Stomach smooth muscle (tissue), 2 donors: Measurements from ENCODE around the gene TAF1A.
"Not testable (repeated sequence)": the region's sequence is repeated elsewhere in the genome, so short reads cannot be mapped to it uniquely, and the experiment has no call there.

ENCODE experiments used
- H3K27ac ChIP-seq: one replicate; pipeline ENCODE4 v1.7.0; 2013; ENCODE audit warnings: mild to moderate bottlenecking, low read length, inconsistent platforms
- H3K27me3 ChIP-seq, 2 donors: one replicate each; pipeline ENCODE4 v1.7.0; 2013; ENCODE audit warnings: low read length in 2 of 2; ENCODE audit not compliant: insufficient read depth in 2 of 2, control insufficient read depth in 1 of 2
- H3K36me3 ChIP-seq, 2 donors: one replicate each; pipeline ENCODE4 v1.7.0; 2013; ENCODE audit warnings: low read length in 2 of 2; ENCODE audit not compliant: control insufficient read depth in 2 of 2, insufficient read depth in 2 of 2
- H3K4me1 ChIP-seq: one replicate; pipeline ENCODE4 v1.7.0; 2013; ENCODE audit warnings: low read length; ENCODE audit not compliant: control insufficient read depth, insufficient read depth
- H3K4me3 ChIP-seq, 2 donors: one replicate each; pipeline ENCODE4 v1.7.0; 2013; ENCODE audit warnings: low read length in 2 of 2
- H3K9ac ChIP-seq, 2 donors: one replicate each; pipeline ENCODE4 v1.7.0; 2013; ENCODE audit warnings: low read length in 2 of 2, mild to moderate bottlenecking in 1 of 2
- H3K9me3 ChIP-seq, 2 donors: one replicate each; pipeline ENCODE4 v1.7.0; 2013; ENCODE audit warnings: low read length in 2 of 2; ENCODE audit not compliant: control insufficient read depth in 2 of 2
- donor health status: healthy.
- donor health status: Pancreatic carcinoma.

TAF1A gene

GRCh38 chr1:222618880-222619596 is 29.3 kb upstream of the TAF1A start:
- Histone ChIP-seq H3K4me3 (peak overlapping the region; percentile 84 to 85), H3K27ac (no peak overlapping the region)

GRCh38 chr1:222618001-222618879 is 28.5 kb upstream of the TAF1A start, which contains the start of gene MIA3:
Gene MIA3, plus strand, starts transcription at chr1:222618097. Its CDS starts 14 bp downstream, at chr1:222618111.
- H3K27me3 ChIP-seq, result no peaks in the 10 kb centered on the region
- H3K4me1 ChIP-seq, result peaks cover 3% of the 10 kb centered on the region
- H3K9me3 ChIP-seq, result no peaks in the 10 kb centered on the region
- H3K27ac ChIP-seq, result peak within 1 kb of the TSS; percentile 59
- H3K4me3 ChIP-seq, result peak within 1 kb of the TSS; percentile 84 to 85
- peak within 1 kb of the TSS; percentile 66 to 74 for H3K9ac ChIP-seq
- H3K36me3 ChIP-seq, result peaks cover 3 to 6% of the 10 kb centered on the region in 2 donors

More at GRCh38 chr1:222618880-222619596, 29.3 kb upstream of the TAF1A start:
- no peaks in the 10 kb centered on the region for H3K27me3 ChIP-seq
- peaks cover 6% of the 10 kb centered on the region in 2 donors for H3K36me3 ChIP-seq
- peaks cover 3% of the 10 kb centered on the region for H3K4me1 ChIP-seq
- H3K9ac ChIP-seq, result peak overlapping the region; percentile 43 to 57
- H3K9me3 ChIP-seq, result no peaks in the 10 kb centered on the region

GRCh38 chr1:222617367-222617951 is 27.7 kb upstream of the TAF1A start:
- Histone ChIP-seq H3K4me1 (peaks cover 3% of the 10 kb centered on the region), H3K36me3 (peaks cover 0 to 3% of the 10 kb centered on the region in 2 donors), H3K27ac (peak overlapping the region; percentile 59), H3K9me3 (no peaks in the 10 kb centered on the region), H3K9ac (peak overlapping the region; percentile 60 to 74), H3K27me3 (no peaks in the 10 kb centered on the region), H3K4me3 (peak overlapping the region; percentile 76 to 79)

GRCh38 chr1:222616525-222616924 is 26.8 kb upstream of the TAF1A start:
- H3K36me3 ChIP-seq, result no peaks in the 10 kb centered on the region
- peaks cover 3% of the 10 kb centered on the region for H3K4me1 ChIP-seq
- H3K4me3 ChIP-seq, result no peak overlapping the region
- H3K9ac ChIP-seq, result no peak overlapping the region
- H3K27me3 ChIP-seq, result no peaks in the 10 kb centered on the region
- no peak overlapping the region for H3K27ac ChIP-seq
- no peaks in the 10 kb centered on the region for H3K9me3 ChIP-seq

GRCh38 chr1:222613627-222614026 is 23.9 kb upstream of the TAF1A start:
- Histone ChIP-seq H3K9ac (no peak overlapping the region), H3K36me3 (no peaks in the 10 kb centered on the region), H3K4me1 (peaks cover 3% of the 10 kb centered on the region), H3K9me3 (no peaks in the 10 kb centered on the region), H3K27ac (no peak overlapping the region), H3K4me3 (no peak overlapping the region), H3K27me3 (no peaks in the 10 kb centered on the region)

GRCh38 chr1:222610728-222611127 is 21.0 kb upstream of the TAF1A start:
- Histone ChIP-seq H3K27me3 (no peaks in the 10 kb centered on the region), H3K4me1 (no peaks in the 10 kb centered on the region), H3K9me3 (no peaks in the 10 kb centered on the region), H3K27ac (no peak overlapping the region), H3K9ac (no peak overlapping the region), H3K36me3 (no peaks in the 10 kb centered on the region), H3K4me3 (no peak overlapping the region)

- not testable (repeated sequence) for H3K27ac ChIP-seq, H3K9me3 ChIP-seq, H3K9ac ChIP-seq, H3K27me3 ChIP-seq, H3K4me1 ChIP-seq, H3K36me3 ChIP-seq, H3K4me3 ChIP-seq
These were observed 19.4 kb upstream of the TAF1A start for GRCh38 chr1:222609111-222609510.

GRCh38 chr1:222606757-222607156 is 17.0 kb upstream of the TAF1A start:
- no peaks in the 10 kb centered on the region for H3K27me3 ChIP-seq
- H3K27ac ChIP-seq, result no peak overlapping the region

GRCh38 chr1:222601257-222601656 is 11.5 kb upstream of the TAF1A start:
- Histone ChIP-seq H3K9ac (no peak overlapping the region), H3K27ac (no peak overlapping the region), H3K27me3 (no peaks in the 10 kb centered on the region), H3K4me1 (no peaks in the 10 kb centered on the region), H3K4me3 (no peak overlapping the region), H3K9me3 (no peaks in the 10 kb centered on the region), H3K36me3 (no peaks in the 10 kb centered on the region)

More at GRCh38 chr1:222606757-222607156, 17.0 kb upstream of the TAF1A start:
- H3K9ac ChIP-seq, result no peak overlapping the region
- H3K4me1 ChIP-seq, result no peaks in the 10 kb centered on the region
- no peak overlapping the region for H3K4me3 ChIP-seq
- H3K9me3 ChIP-seq, result no peaks in the 10 kb centered on the region
- no peaks in the 10 kb centered on the region for H3K36me3 ChIP-seq

- Histone ChIP-seq H3K4me3 (no peak overlapping the region), H3K9ac (no peak overlapping the region), H3K9me3 (no peaks in the 10 kb centered on the region), H3K4me1 (no peaks in the 10 kb centered on the region), H3K27ac (no peak overlapping the region), H3K27me3 (no peaks in the 10 kb centered on the region), H3K36me3 (no peaks in the 10 kb centered on the region)
These were observed 10.5 kb upstream of the TAF1A start for GRCh38 chr1:222600281-222600680.
